HepG2 (cell line): Measurements from ENCODE around the gene ANTXRL. TPM values are rescaled to one million over a fixed set of nuclear protein-coding genes. Genes with fewer than 3 reads are reported as not detected.

ENCODE experiments used
- ATAC-seq: fragments of 200-7000 bp; cut with Tn5 transposase; 3 replicates; pipeline ENCODE4 v1.9.1; 2020; ENCODE audit warnings: mild to moderate bottlenecking, moderate library complexity
- BruUV-seq: library from RNA; stranded (reverse); fragments of 400-500 nt; replicated peaks from 2 replicates; lab custom pipeline; 2021; lab: Mats Ljungman, UMichigan
- CTCF ChIA-PET: fragments of 300-600 bp; formaldehyde crosslinking; extraction: SDS; loops from one replicate; lab custom pipeline; 2021; ENCODE audit warnings: low total read pairs, inconsistent platforms, low intra/inter-chr PET ratio; lab: Yijun Ruan, JAX
- POLR2A ChIA-PET: fragments of 350-600 bp; sonication (Branson Sonifier 250); formaldehyde crosslinking; loops from one replicate; lab custom pipeline; 2020; ENCODE audit warnings: antibody characterized with exemption, inconsistent platforms; lab: Yijun Ruan, JAX
- DNase-seq: peaks from one replicate; pipeline ENCODE4 v3.0.0-alpha.2; 2015; ENCODE audit warnings: low spot score
- FAIRE-seq: peaks from 3 replicates; lab custom pipeline; 2011; peaks lifted over from hg19 to GRCh38; lab: Jason Lieb, UNC
- H2AFZ ChIP-seq: one replicate; pipeline ENCODE4 v1.6.1; 2011; ENCODE audit warnings: low read length, inconsistent platforms
- H3K27ac ChIP-seq: fragments of 300-600 bp; 3 replicates; pipeline ENCODE4 v1.8.0; 2011; ENCODE audit warnings: mixed run types, mild to moderate bottlenecking, mixed read lengths, low read length, inconsistent platforms; ENCODE audit not compliant: insufficient read depth; ENCODE audit errors: extremely low read length
- H3K27me3 ChIP-seq, 2 experiments: fragments of 200-600 bp in 1 of 2; 2 replicates in 1 of 2; 3 replicates in 1 of 2; pipeline versions ENCODE4 v1.6.0 to v1.8.0; 2011; ENCODE audit warnings: low read length in 2 of 2, mild to moderate bottlenecking in 2 of 2, moderate library complexity in 2 of 2, inconsistent platforms in 1 of 2; ENCODE audit not compliant: insufficient read depth in 2 of 2, control insufficient read depth in 1 of 2
- H3K36me3 ChIP-seq, 2 experiments: fragments of 200-600 bp in 1 of 2; replicated peaks in 1 of 2; 2 replicates in 1 of 2; 3 replicates in 1 of 2; pipeline versions ENCODE4 v1.5.1 to v1.8.0; 2011; ENCODE audit warnings: low read length in 2 of 2, inconsistent platforms in 1 of 2; ENCODE audit not compliant: insufficient read depth in 2 of 2, control insufficient read depth in 1 of 2
- H3K4me1 ChIP-seq: 2 replicates; pipeline ENCODE4 v1.5.1; 2012; ENCODE audit warnings: low read length, inconsistent platforms; ENCODE audit not compliant: insufficient read depth
- H3K4me2 ChIP-seq: 2 replicates; pipeline ENCODE4 v1.6.0; 2011; ENCODE audit warnings: low read depth, low read length, inconsistent platforms
- H3K4me3 ChIP-seq, 3 experiments: fragments of 200-600 bp in 1 of 3; sonication (generic), shearing (Covaris generic) in 1 of 3; replicated peaks in 1 of 3; 2 replicates each; pipeline ENCODE4 v1.5.1; 2011 to 2016; ENCODE audit warnings: low read length in 3 of 3, inconsistent platforms in 2 of 3, low read depth in 2 of 3, mild to moderate bottlenecking in 2 of 3, control low read depth in 1 of 3, mixed read lengths in 1 of 3; ENCODE audit not compliant: insufficient read depth in 1 of 3
- H3K79me2 ChIP-seq: one replicate; pipeline ENCODE4 v1.6.1; 2011; ENCODE audit warnings: low read length, inconsistent platforms; ENCODE audit not compliant: insufficient read depth
- H3K9ac ChIP-seq: 2 replicates; pipeline ENCODE4 v1.6.0; 2011; ENCODE audit warnings: mild to moderate bottlenecking, low read depth, low read length, inconsistent platforms; ENCODE audit not compliant: insufficient read depth
- H3K9me3 ChIP-seq: 2 replicates; pipeline ENCODE4 v1.5.1; 2012; ENCODE audit warnings: mild to moderate bottlenecking, low read length
- H4K20me1 ChIP-seq: 2 replicates; pipeline ENCODE4 v1.6.0; 2011; ENCODE audit warnings: inconsistent platforms, mild to moderate bottlenecking, low read length, moderate library complexity; ENCODE audit not compliant: insufficient read depth
- AGO1 ChIP-seq: fragments of 200-400 bp; formaldehyde crosslinking; IDR thresholded peaks from 2 replicates; pipeline ENCODE4 v1.6.1; 2017; ENCODE audit warnings: mild to moderate bottlenecking, low read depth, low read length, moderate library complexity; ENCODE audit not compliant: poor library complexity, severe bottlenecking
- BCLAF1 ChIP-seq: fragments of 450-650 bp; IDR thresholded peaks from 2 replicates; pipeline ENCODE4 v1.6.1; 2017; ENCODE audit warnings: mild to moderate bottlenecking
- CREM ChIP-seq, 2 experiments: sonication (generic) in 1 of 2; formaldehyde crosslinking in 1 of 2; IDR thresholded peaks; 2 replicates each; pipeline versions ENCODE4 v1.4.0 to v1.6.1; 2016 to 2020; ENCODE audit warnings: antibody characterized with exemption in 1 of 2, mild to moderate bottlenecking in 1 of 2, missing genetic modification reagents in 1 of 2
- IKZF4 ChIP-seq: sonication (generic); formaldehyde crosslinking; IDR thresholded peaks from 2 replicates; pipeline ENCODE4 v1.5.1; 2020; ENCODE audit warnings: borderline replicate concordance, mild to moderate bottlenecking, low read depth, missing genetic modification reagents; ENCODE audit errors: not compliant biosample characterization
- MEF2D ChIP-seq: sonication (generic); formaldehyde crosslinking; IDR thresholded peaks from 2 replicates; pipeline ENCODE4 v1.5.1; 2020; ENCODE audit warnings: mild to moderate bottlenecking, missing genetic modification reagents
- MNT ChIP-seq: fragments of 450-650 bp; IDR thresholded peaks from 2 replicates; pipeline ENCODE4 v1.6.1; 2016
- SAP130 ChIP-seq: IDR thresholded peaks from 2 replicates; pipeline ENCODE4 v1.6.1; 2016; ENCODE audit warnings: low read depth
- SIX1 ChIP-seq: sonication (generic); formaldehyde crosslinking; IDR thresholded peaks from 2 replicates; pipeline ENCODE4 v1.4.0; 2020; ENCODE audit warnings: missing genetic modification reagents, borderline replicate concordance
- THAP9 ChIP-seq: sonication (generic); formaldehyde crosslinking; IDR thresholded peaks from 2 replicates; pipeline ENCODE4; 2020; ENCODE audit warnings: missing genetic modification reagents, mild to moderate bottlenecking, borderline replicate concordance
- UBTF ChIP-seq: sonication (generic); formaldehyde crosslinking; IDR thresholded peaks from 2 replicates; pipeline ENCODE4 v1.4.0; 2020; ENCODE audit warnings: mild to moderate bottlenecking, missing genetic modification reagents
- ZGPAT ChIP-seq: IDR thresholded peaks from 2 replicates; pipeline ENCODE4 v1.6.1; 2016; ENCODE audit warnings: mild to moderate bottlenecking
- ZNF460 ChIP-seq: sonication (generic); formaldehyde crosslinking; IDR thresholded peaks from 2 replicates; pipeline ENCODE4 v1.5.1; 2020; ENCODE audit warnings: missing genetic modification reagents, mild to moderate bottlenecking, borderline replicate concordance
- ZNF484 ChIP-seq: sonication (generic); formaldehyde crosslinking; IDR thresholded peaks from 2 replicates; pipeline ENCODE4 v1.5.1; 2020; ENCODE audit warnings: mild to moderate bottlenecking, low read depth, missing genetic modification reagents, borderline replicate concordance
- WGBS: methylation state at CpG from one replicate; pipeline ENCODE4 v1.1.6; 2017; ENCODE audit warnings: low lambda C conversion rate; 5-methylcytosine and 5-hydroxymethylcytosine counted together
- in situ Hi-C: cut with HindIII; loops from 2 replicates; pipeline ENCODE4 v1.10.0; 2017; ENCODE audit warnings: low pct_unique_long_range_greater_than_20kb; ENCODE audit not compliant: extremely low pct_ligation_motif_present
- intact Hi-C: fragments of 100-400 bp; cut with micrococcal nuclease; formaldehyde crosslinking; loops from one replicate; pipeline ENCODE4 v1.10.0; 2022; ENCODE audit not compliant: unreplicated experiment
- polyA plus RNA-seq, 8 experiments: library from polyadenylated mRNA; depleted of rRNA in 3 of 8; stranded (reverse) in 7 of 8; unstranded in 1 of 8; fragments of >200 nt; fragmentation: Illumina TruSeq in 4 of 8; extraction: Trizol in 4 of 8; gene quantifications; 2 replicates each; pipeline versions ENCODE4 v1.2.1 to v1.2.3, GENCODE V29; 2011 to 2016; ENCODE audit warnings: low read depth in 4 of 8, missing spikeins in 1 of 8, mixed read lengths in 1 of 8; ENCODE audit not compliant: insufficient read depth in 1 of 8
- total RNA-seq, 5 experiments: library from RNA; depleted of rRNA; stranded (reverse); fragments of >200 nt; fragmentation: Illumina TruSeq; extraction: Trizol; gene quantifications; 2 replicates each; pipeline ENCODE4 v1.2.3, GENCODE V29; 2016; ENCODE audit warnings: low read depth in 1 of 5

Gene ANTXRL
- total and polyA plus RNA-seq, 2 of the 13 experiments (the other 11 are each of a cell fraction or from before 2014, with no cell fraction given) = not detected

GRCh38 chr10:46264336-46264735 is 22.5 kb upstream of the ANTXRL start:
- no peak for FAIRE-seq
- H2AFZ ChIP-seq = no peak overlapping the region
- no TSS peak for BruUV-seq
- H3K9me3 ChIP-seq = no peaks in the 10 kb centered on the region
- intact Hi-C loops (no loop called here), in situ Hi-C loops (no loop called here)
- H3K27me3 ChIP-seq = peaks cover 1 to 12% of the 10 kb centered on the region in 2 experiments; a peak in 2 of 5 replicates
- H4K20me1 ChIP-seq = no peaks in the 10 kb centered on the region
- ChIA-PET POLR2A (no interaction called here), CTCF (no interaction called here)
- H3K4me1 ChIP-seq = no peaks in the 10 kb centered on the region
- no peaks in the 10 kb centered on the region for H3K36me3 ChIP-seq
- no peak overlapping the region for H3K4me3 ChIP-seq
- WGBS = 28% methylated on average over 4 of the region's 5 CpGs
- H3K79me2 ChIP-seq = no peaks in the 10 kb centered on the region
- H3K27ac ChIP-seq = no peak overlapping the region
- ATAC-seq = no peak
- H3K9ac ChIP-seq = no peak overlapping the region
- H3K4me2 ChIP-seq = no peak overlapping the region
- no peak for DNase-seq
- TF ChIP-seq MNT (no peak), BCLAF1 (no peak), ZNF460 (CRISPR knock-in tag) (no peak), IKZF4 (CRISPR knock-in tag) (no peak), SIX1 (no peak), ZGPAT (CRISPR knock-in tag) (no peak), CREM (IDR thresholded peaks at IDR 0.05) (no peak), CREM (CRISPR knock-in tag; IDR thresholded peaks at IDR 0.05) (no peak), ZNF484 (CRISPR knock-in tag) (no peak), AGO1 (no peak), SAP130 (CRISPR knock-in tag) (no peak), MEF2D (CRISPR knock-in tag) (no peak), THAP9 (no peak), UBTF (CRISPR knock-in tag) (no peak)
